Gastrocnemius medialis (tissue), 4 donors: ENCODE data around the gene STK17B. TPM values are rescaled to one million over a fixed set of nuclear protein-coding genes. Genes with fewer than 3 reads are reported as not detected.

ENCODE experiments used
- ATAC-seq, 2 donors: fragments of 150-250 bp; one replicate each; pipeline ENCODE4 v1.9.1; 2016
- DNase-seq, 2 donors: peaks; one replicate each; pipeline ENCODE4 v3.0.0-alpha.2; 2019
- H3K27ac ChIP-seq, 4 donors: fragments of 200-600 bp; sonication (generic); 1 replicate in 1 of 4; 2 replicates in 3 of 4; pipeline ENCODE4 v1.5.1; 2016 to 2018; ENCODE audit warnings: mild to moderate bottlenecking in 2 of 4, moderate library complexity in 1 of 4
- H3K27me3 ChIP-seq, 3 donors: fragments of 200-600 bp; sonication (generic) in 2 of 3; 1 replicate in 1 of 3; 2 replicates in 2 of 3; pipeline versions ENCODE4 v1.5.1 to v1.6.0; 2016 to 2019; ENCODE audit warnings: mild to moderate bottlenecking in 1 of 3, moderate library complexity in 1 of 3
- H3K36me3 ChIP-seq, 2 donors: fragments of 200-600 bp; sonication (generic) in 1 of 2; one replicate each; pipeline ENCODE4 v1.5.1; 2017 to 2018
- H3K4me1 ChIP-seq, 2 donors: fragments of 200-600 bp; sonication (generic) in 1 of 2; one replicate each; pipeline ENCODE4 v1.5.1; 2016 to 2017; ENCODE audit warnings: mild to moderate bottlenecking in 2 of 2
- H3K4me3 ChIP-seq, 4 donors: fragments of 200-600 bp; sonication (generic) in 3 of 4; 1 replicate in 1 of 4; 2 replicates in 3 of 4; pipeline ENCODE4 v1.5.1; 2016 to 2019; ENCODE audit warnings: mild to moderate bottlenecking in 2 of 4
- H3K9me3 ChIP-seq, 3 donors: fragments of 200-600 bp; sonication (generic) in 2 of 3; 1 replicate in 1 of 3; 2 replicates in 2 of 3; pipeline ENCODE4 v1.5.1; 2016 to 2019
- POLR2A ChIP-seq, 2 donors: fragments of 450-650 bp; IDR thresholded peaks; one replicate each; pipeline ENCODE4 v1.6.1; 2017; ENCODE audit warnings: antibody characterized with exemption in 2 of 2, mild to moderate bottlenecking in 2 of 2, moderate library complexity in 2 of 2
- in situ Hi-C, 4 donors: fragments of 200-750 bp; cut with MboI; loops; one replicate each; pipeline versions ENCODE4 v1.15.0 to v1.8.0; 2017; ENCODE audit warnings: low sequenced_read_pairs in 4 of 4
- intact Hi-C: fragments of 100-400 bp; cut with DNase I; formaldehyde crosslinking; loops from one replicate; pipeline ENCODE4 v1.15.1; 2023; ENCODE audit warnings: low total_unique reads
- total RNA-seq, 4 donors: library from RNA; depleted of rRNA; stranded (reverse); fragments of >200 nt; gene quantifications; one replicate each; pipeline versions ENCODE4 v1.1.0 to v1.2.3, GENCODE V29; 2016
- TF ChIP-seq, protein P1 (sequence below), 5 experiments: fragments of 450-650 bp in 3 of 5; fragments of 200-600 bp in 2 of 5; sonication (generic) in 2 of 5; IDR thresholded peaks in 4 of 5; conservative IDR thresholded peaks in 1 of 5; 1 replicate in 4 of 5; 2 replicates in 1 of 5; pipeline ENCODE4 v1.5.1; 2016 to 2019; ENCODE audit warnings: antibody characterized with exemption in 5 of 5, mild to moderate bottlenecking in 3 of 5, moderate library complexity in 3 of 5

STK17B gene
- total RNA-seq, 4 donors from 2014 or later = 4.4 to 11.5 (median 8.8) TPM

DNA sequence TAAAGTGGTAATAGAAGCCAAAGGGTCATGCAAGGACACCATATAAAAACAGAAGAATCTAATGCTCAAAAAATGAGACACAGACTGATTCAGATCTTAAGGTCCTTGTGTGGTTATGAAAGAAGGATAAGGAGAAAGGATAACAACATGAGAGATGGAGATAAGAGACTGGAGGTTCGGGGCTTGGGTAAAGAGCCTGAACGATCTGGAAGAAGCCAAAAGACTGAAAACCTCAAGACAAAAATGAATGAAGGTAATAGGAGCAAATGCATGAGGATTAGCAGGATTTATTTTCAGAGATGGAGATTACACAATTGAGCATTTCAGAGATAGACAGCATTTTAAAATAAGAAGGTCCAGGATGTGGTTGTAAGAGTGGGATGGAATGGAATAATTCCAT lies 26.1 kb downstream of the STK17B start:
- intact Hi-C loops (no loop called here), in situ Hi-C loops (no loop called here)
- H3K4me3 ChIP-seq = no peak overlapping the region
- no peaks in the 10 kb centered on the region for H3K27me3 ChIP-seq
- no peak overlapping the region for H3K27ac ChIP-seq
- TF ChIP-seq POLR2A (IDR thresholded peaks at IDR 0.05) = no peak
- TF ChIP-seq, protein P1, sequence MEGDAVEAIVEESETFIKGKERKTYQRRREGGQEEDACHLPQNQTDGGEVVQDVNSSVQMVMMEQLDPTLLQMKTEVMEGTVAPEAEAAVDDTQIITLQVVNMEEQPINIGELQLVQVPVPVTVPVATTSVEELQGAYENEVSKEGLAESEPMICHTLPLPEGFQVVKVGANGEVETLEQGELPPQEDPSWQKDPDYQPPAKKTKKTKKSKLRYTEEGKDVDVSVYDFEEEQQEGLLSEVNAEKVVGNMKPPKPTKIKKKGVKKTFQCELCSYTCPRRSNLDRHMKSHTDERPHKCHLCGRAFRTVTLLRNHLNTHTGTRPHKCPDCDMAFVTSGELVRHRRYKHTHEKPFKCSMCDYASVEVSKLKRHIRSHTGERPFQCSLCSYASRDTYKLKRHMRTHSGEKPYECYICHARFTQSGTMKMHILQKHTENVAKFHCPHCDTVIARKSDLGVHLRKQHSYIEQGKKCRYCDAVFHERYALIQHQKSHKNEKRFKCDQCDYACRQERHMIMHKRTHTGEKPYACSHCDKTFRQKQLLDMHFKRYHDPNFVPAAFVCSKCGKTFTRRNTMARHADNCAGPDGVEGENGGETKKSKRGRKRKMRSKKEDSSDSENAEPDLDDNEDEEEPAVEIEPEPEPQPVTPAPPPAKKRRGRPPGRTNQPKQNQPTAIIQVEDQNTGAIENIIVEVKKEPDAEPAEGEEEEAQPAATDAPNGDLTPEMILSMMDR (IDR thresholded peaks at IDR 0.05 in 4 of 5, conservative IDR thresholded peaks at IDR 0.05 in 1 of 5) = no peak
- no peaks in the 10 kb centered on the region for H3K9me3 ChIP-seq
- H3K36me3 ChIP-seq = peaks cover 0 to 7% of the 10 kb centered on the region in 2 donors
- DNase-seq (no peak), ATAC-seq (no peak)
- H3K4me1 ChIP-seq = no peaks in the 10 kb centered on the region

DNA sequence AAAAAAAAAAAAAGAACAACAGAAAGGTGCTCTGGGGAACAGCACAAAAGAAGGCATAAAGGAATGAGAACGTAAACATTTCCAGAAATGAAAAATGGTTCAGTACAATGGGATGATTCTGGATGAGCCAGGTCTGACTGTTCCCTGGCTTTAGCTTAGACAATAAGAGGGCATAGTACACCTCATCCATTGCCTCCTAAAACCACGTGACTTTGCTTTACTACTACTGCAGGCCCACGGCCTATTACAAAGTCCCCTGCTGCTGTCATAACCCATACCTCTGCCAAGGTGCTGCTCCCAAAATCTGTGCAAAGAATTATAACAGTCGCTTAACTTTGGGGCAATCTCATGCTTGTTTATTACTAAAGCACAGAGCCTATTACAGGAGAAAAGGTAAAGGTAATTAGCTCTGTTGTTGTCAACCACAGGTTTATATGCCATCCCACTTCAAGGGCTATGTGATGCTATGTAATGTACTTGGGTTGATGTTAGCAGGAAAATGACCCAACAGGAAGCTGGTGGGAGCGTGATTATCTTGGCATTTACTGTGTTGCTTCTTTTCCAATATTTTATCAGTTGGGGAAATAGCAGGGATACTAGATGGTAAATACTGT lies 26.8 kb downstream of the STK17B start:
- peaks cover 0 to 12% of the 10 kb centered on the region in 2 donors for H3K36me3 ChIP-seq
- TF ChIP-seq POLR2A (IDR thresholded peaks at IDR 0.05) = no peak
- TF ChIP-seq, protein P1 (IDR thresholded peaks at IDR 0.05 in 4 of 5, conservative IDR thresholded peaks at IDR 0.05 in 1 of 5) = no peak
- no peaks in the 10 kb centered on the region for H3K27me3 ChIP-seq
- in situ Hi-C loops = no loop called here
- intact Hi-C loops = no loop called here
- DNase-seq (no peak), ATAC-seq (no peak)
- H3K4me1 ChIP-seq = no peaks in the 10 kb centered on the region
- no peaks in the 10 kb centered on the region for H3K9me3 ChIP-seq
- H3K27ac ChIP-seq = no peak overlapping the region
- H3K4me3 ChIP-seq = no peak overlapping the region

DNA sequence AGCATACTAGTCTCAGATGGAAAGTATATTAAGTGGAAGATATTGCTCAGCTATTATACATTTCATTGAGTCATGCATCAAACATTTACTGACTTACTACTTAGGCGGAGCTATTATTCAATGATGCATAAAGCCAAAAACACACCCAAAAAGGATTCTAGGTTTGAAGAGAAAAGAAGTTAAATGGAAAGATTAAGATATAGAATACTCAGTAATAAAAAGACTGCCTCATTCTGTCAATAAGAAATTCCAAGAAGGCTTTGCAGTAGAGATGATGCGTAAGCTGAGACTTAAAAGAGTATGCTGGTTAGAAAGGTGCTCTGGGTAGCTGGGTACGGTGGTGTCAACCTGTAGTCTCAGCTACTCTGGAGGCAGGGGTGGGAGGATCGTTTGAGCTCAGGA lies 27.6 kb downstream of the STK17B start:
- H3K27ac ChIP-seq = no peak overlapping the region
- intact Hi-C loops = no loop called here
- H3K4me3 ChIP-seq = no peak overlapping the region
- no peak for DNase-seq
- H3K4me1 ChIP-seq = no peaks in the 10 kb centered on the region
- H3K9me3 ChIP-seq = no peaks in the 10 kb centered on the region
- H3K27me3 ChIP-seq = no peaks in the 10 kb centered on the region
- TF ChIP-seq POLR2A (IDR thresholded peaks at IDR 0.05) = no peak
- TF ChIP-seq, protein P1 (IDR thresholded peaks at IDR 0.05 in 4 of 5, conservative IDR thresholded peaks at IDR 0.05 in 1 of 5) = no peak
- H3K36me3 ChIP-seq = peaks cover 0 to 18% of the 10 kb centered on the region in 2 donors
- ATAC-seq = no peak
- in situ Hi-C loops = no loop called here

DNA sequence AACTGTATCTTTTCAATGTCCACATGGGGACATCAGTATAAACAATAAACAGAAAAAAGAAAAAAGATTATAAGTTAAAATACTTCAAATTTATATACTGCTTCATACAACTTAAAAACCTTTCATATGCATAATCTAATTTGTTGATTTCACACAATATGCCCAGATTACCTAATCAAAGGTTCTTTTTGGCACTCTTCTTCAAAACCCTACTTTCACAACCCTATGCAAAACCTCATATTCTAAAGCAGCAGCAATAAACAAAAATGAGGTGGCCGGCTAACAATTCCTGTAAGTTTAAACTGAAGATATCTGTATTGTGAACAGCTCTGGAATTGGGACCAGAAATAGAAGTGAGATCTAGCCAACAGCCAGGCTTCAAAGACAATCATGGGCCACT lies 28.6 kb downstream of the STK17B start:
- Histone ChIP-seq H3K27ac (no peak overlapping the region), H3K4me1 (no peaks in the 10 kb centered on the region), H3K36me3 (peaks cover 0 to 18% of the 10 kb centered on the region in 2 donors), H3K9me3 (no peaks in the 10 kb centered on the region), H3K4me3 (no peak overlapping the region), H3K27me3 (no peaks in the 10 kb centered on the region)
- ATAC-seq (no peak), DNase-seq (no peak)
- intact Hi-C loops = no loop called here
- TF ChIP-seq, protein P1 (IDR thresholded peaks at IDR 0.05 in 4 of 5, conservative IDR thresholded peaks at IDR 0.05 in 1 of 5) = no peak
- TF ChIP-seq POLR2A (IDR thresholded peaks at IDR 0.05) = no peak
- in situ Hi-C loops = no loop called here

DNA sequence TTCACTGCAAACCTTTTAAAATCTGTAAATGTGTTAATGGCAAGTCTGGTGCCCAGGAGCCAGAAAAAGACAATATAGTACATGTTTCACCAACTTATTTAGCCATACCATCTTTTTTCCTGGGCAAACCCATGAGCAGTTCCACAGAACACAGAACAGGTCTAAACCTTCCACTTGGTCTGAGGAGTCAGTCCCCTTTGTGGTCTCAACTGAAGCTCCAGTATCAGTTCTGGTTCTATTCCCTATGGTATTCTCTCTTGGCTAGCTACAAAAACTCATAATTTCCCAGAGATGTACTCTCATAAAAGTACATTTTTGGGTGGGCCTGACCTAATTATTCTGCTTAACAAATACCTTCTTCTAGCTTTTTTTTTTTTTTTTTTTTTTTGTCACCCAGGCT lies 31.2 kb downstream of the STK17B start:
- DNase-seq = no peak
- H3K4me3 ChIP-seq = no peak overlapping the region
- no peak overlapping the region for H3K27ac ChIP-seq
- intact Hi-C loops = no loop called here
- in situ Hi-C loops = no loop called here
- H3K36me3 ChIP-seq = peaks cover 0 to 18% of the 10 kb centered on the region in 2 donors
- H3K4me1 ChIP-seq = no peaks in the 10 kb centered on the region
- no peaks in the 10 kb centered on the region for H3K27me3 ChIP-seq
- ATAC-seq = no peak
- no peak for TF ChIP-seq POLR2A (IDR thresholded peaks at IDR 0.05)
- TF ChIP-seq, protein P1 (IDR thresholded peaks at IDR 0.05 in 4 of 5, conservative IDR thresholded peaks at IDR 0.05 in 1 of 5) = no peak
- H3K9me3 ChIP-seq = no peaks in the 10 kb centered on the region
